Measurements from ENCODE around the gene ZMYM4. TPM values are rescaled to one million over a fixed set of nuclear protein-coding genes. Genes with fewer than 3 reads are reported as not detected.
"Not testable (repeated sequence)": the region's sequence is repeated elsewhere in the genome, so short reads cannot be mapped to it uniquely, and the experiment has no call there.

Gene ZMYM4
- total and polyA plus RNA-seq, 10 of the 15 experiments (the other 5 are each of a cell fraction or from before 2014, with no cell fraction given): 8.0 to 37.0 (median 28.1) TPM

- TF ChIP-seq ZBTB4 (CRISPR knock-in tag; IDR thresholded peaks at IDR 0.05): no peak
- TF ChIP-seq BCLAF1 (IDR thresholded peaks at IDR 0.05): no peak
- TF ChIP-seq GATAD2B (conservative IDR thresholded peaks at IDR 0.05; ENCODE audit: low read depth): no peak
- TF ChIP-seq SPI1 (IDR thresholded peaks at IDR 0.05; ENCODE audit: borderline replicate concordance, insufficient read depth, low read depth, low read length): no peak
- TF ChIP-seq PML (IDR thresholded peaks at IDR 0.05; ENCODE audit: low read length): no peak
These were observed 194.7 kb downstream of the ZMYM4 start (continued) for GRCh38 chr1:35463232-35463631.

- Histone ChIP-seq H3K9me3 (replicated peaks; ENCODE audit: control insufficient read depth, insufficient read depth, low read length) (peaks cover 17% of the 10 kb centered on the region), H3K4me1 (ENCODE audit: control insufficient read depth, insufficient read depth, low read length) (peaks cover 16% of the 10 kb centered on the region), H3K36me3 (ENCODE audit: control insufficient read depth in 2 of 2, insufficient read depth in 2 of 2, low read length in 1 of 2) (peaks cover 6 to 11% of the 10 kb centered on the region in 2 experiments; a peak in 3 of 4 replicates)
- in situ Hi-C loops (cut with MboI); ATAC-seq; POLR2A ChIA-PET; H3K4me2 ChIP-seq (ENCODE audit: control insufficient read depth, insufficient read depth); DNase-seq (ENCODE audit: low read depth, low spot score); H3K9ac ChIP-seq (ENCODE audit: control insufficient read depth, insufficient read depth, low read length); H3K27ac ChIP-seq (ENCODE audit: control insufficient read depth, insufficient read depth); FAIRE-seq; intact Hi-C loops (cut with micrococcal nuclease; ENCODE audit: unreplicated experiment); H4K20me1 ChIP-seq (ENCODE audit: control insufficient read depth, insufficient read depth); H3K4me3 ChIP-seq; RAD21 ChIA-PET (ENCODE audit: unreplicated experiment); BruUV-seq (replicated peaks); H3K79me2 ChIP-seq (ENCODE audit: control insufficient read depth, insufficient read depth, low read length); H2AFZ ChIP-seq (ENCODE audit: control insufficient read depth, low read depth, low read length); H3K27me3 ChIP-seq (replicated peaks in 1 of 2; ENCODE audit: control insufficient read depth in 2 of 2, insufficient read depth in 2 of 2, low read length in 1 of 2): not testable (repeated sequence)
- SMC1A ChIA-PET (ENCODE audit: uncharacterized antibody, unreplicated experiment): interaction anchor here (1.0 kb wide), 1 partner anchor 10 kb away, joined by 3 read pairs; no protein-coding TSS in a partner anchor
- WGBS (ENCODE audit: insufficient coverage, insufficient replicate concordance, low lambda C conversion rate, missing lambda C conversion rate): 97% methylated on average over 2 of the region's 2 CpGs
- CTCF ChIA-PET: interaction anchor here (1.3 kb wide), 1 partner anchor 74 kb away, joined by 4 read pairs; no protein-coding TSS in a partner anchor
These were observed 195.2 kb downstream of the ZMYM4 start for GRCh38 chr1:35463749-35464148.

Measured in GM12878 (cell line).